A673 (cell line): Measurements from ENCODE around the gene IL21. TPM values are rescaled to one million over a fixed set of nuclear protein-coding genes. Genes with fewer than 3 reads are reported as not detected.

Experiments
- BruUV-seq: library from RNA; stranded (reverse); fragments of 400-500 nt; replicated peaks from 2 replicates; lab custom pipeline; 2021; lab: Mats Ljungman, UMichigan
- CTCF ChIA-PET: fragments of 300-600 bp; sonication (Branson Sonifier 250); formaldehyde crosslinking; loops from one replicate; lab custom pipeline; 2022; ENCODE audit warnings: antibody characterized with exemption; lab: Charles Lee
- POLR2A ChIA-PET: fragments of 300-600 bp; sonication (Branson Sonifier 250); formaldehyde crosslinking; loops from one replicate; lab custom pipeline; 2022; ENCODE audit warnings: antibody characterized with exemption; ENCODE audit not compliant: low non-redundant PET; lab: Charles Lee
- DNase-seq: peaks from one replicate; pipeline ENCODE4 v3.0.0-alpha.2; 2015; ENCODE audit warnings: low spot score
- H3K27ac ChIP-seq: fragments of 200-600 bp; sonication (generic); 2 replicates; pipeline ENCODE4 v1.5.1; 2016; ENCODE audit warnings: mixed run types, low read depth, mild to moderate bottlenecking, mixed read lengths, antibody characterized with exemption, low read length; ENCODE audit not compliant: poor library complexity, severe bottlenecking
- H3K27me3 ChIP-seq: fragments of 200-600 bp; sonication (generic); replicated peaks from 2 replicates; pipeline ENCODE4 v1.6.1; 2017; ENCODE audit warnings: mixed run types, low read depth, mild to moderate bottlenecking, mixed read lengths, antibody characterized with exemption, low read length; ENCODE audit not compliant: insufficient read depth, poor library complexity
- H3K36me3 ChIP-seq: fragments of 200-600 bp; sonication (generic); 2 replicates; pipeline ENCODE4 v1.6.1; 2016; ENCODE audit warnings: mixed run types, mild to moderate bottlenecking, mixed read lengths, antibody characterized with exemption, low read length; ENCODE audit not compliant: insufficient read depth, poor library complexity, severe bottlenecking
- H3K4me1 ChIP-seq: fragments of 200-600 bp; sonication (generic); 2 replicates; pipeline ENCODE4 v1.6.1; 2017; ENCODE audit warnings: mixed run types, mild to moderate bottlenecking, mixed read lengths, antibody characterized with exemption, low read length; ENCODE audit not compliant: insufficient read depth, poor library complexity, severe bottlenecking
- H3K4me3 ChIP-seq: fragments of 200-600 bp; sonication (generic); 2 replicates; pipeline ENCODE4 v1.5.1; 2016; ENCODE audit warnings: low read depth, mixed run types, mild to moderate bottlenecking, mixed read lengths, low read length; ENCODE audit not compliant: poor library complexity, severe bottlenecking
- H3K9me3 ChIP-seq: fragments of 200-600 bp; sonication (generic); 2 replicates; pipeline ENCODE4 v1.6.1; 2016; ENCODE audit warnings: mixed run types, low read depth, mild to moderate bottlenecking, mixed read lengths, antibody characterized with exemption, low read length; ENCODE audit not compliant: poor library complexity, severe bottlenecking
- CTCF ChIP-seq: fragments of 300-800, 200-600 bp; sonication (generic); conservative IDR thresholded peaks from 2 replicates; pipeline ENCODE4 v1.5.1; 2017; ENCODE audit warnings: low read depth, mild to moderate bottlenecking, antibody characterized with exemption, low read length, moderate library complexity, mixed read lengths
- EZH2 ChIP-seq: fragments of 200-600 bp; sonication (generic); IDR thresholded peaks from 2 replicates; pipeline ENCODE4 v1.6.1; 2017; ENCODE audit warnings: borderline replicate concordance, low read depth, mild to moderate bottlenecking, mixed read lengths, antibody characterized with exemption, low read length; ENCODE audit not compliant: poor library complexity, severe bottlenecking
- intact Hi-C: fragments of 100-400 bp; cut with micrococcal nuclease; formaldehyde crosslinking; loops from one replicate; pipeline ENCODE4 v1.10.0; 2022; ENCODE audit not compliant: unreplicated experiment
- total RNA-seq: library from RNA; stranded (reverse); gene quantifications from 2 replicates; pipeline ENCODE4 v1.2.3, GENCODE V29; 2021

The IL21 gene
- total RNA-seq, 1 experiment from 2014 or later = not detected

- intact Hi-C loops = no loop called here
- POLR2A ChIA-PET = no interaction called here
- no TSS peak for BruUV-seq
- DNase-seq = no peak
- H3K27me3 ChIP-seq = no peaks in the 10 kb centered on the region
- H3K9me3 ChIP-seq = no peaks in the 10 kb centered on the region
- TF ChIP-seq CTCF = no peak
- no peak for TF ChIP-seq EZH2
- H3K27ac ChIP-seq = no peak overlapping the region
- H3K36me3 ChIP-seq = no peaks in the 10 kb centered on the region
- CTCF ChIA-PET = no interaction called here
- no peak overlapping the region for H3K4me3 ChIP-seq
- H3K4me1 ChIP-seq = no peaks in the 10 kb centered on the region
Observed at GRCh38 chr4:122591196-122591595, 29.7 kb downstream of the IL21 start.

GRCh38 chr4:122588453-122589238 lies 32.2 kb downstream of the IL21 start:
- no peaks in the 10 kb centered on the region for H3K9me3 ChIP-seq
- intact Hi-C loops = no loop called here

GRCh38 chr4:122584519-122584918 lies 36.3 kb downstream of the IL21 start:
- no peaks in the 10 kb centered on the region for H3K9me3 ChIP-seq
- ChIA-PET POLR2A (no interaction called here), CTCF (no interaction called here)
- no peak for DNase-seq
- intact Hi-C loops = no loop called here
- no peak overlapping the region for H3K4me3 ChIP-seq
- no peaks in the 10 kb centered on the region for H3K36me3 ChIP-seq
- H3K27ac ChIP-seq = no peak overlapping the region
- no TSS peak for BruUV-seq
- TF ChIP-seq EZH2 = no peak
- no peak for TF ChIP-seq CTCF
- H3K27me3 ChIP-seq = no peaks in the 10 kb centered on the region
- no peaks in the 10 kb centered on the region for H3K4me1 ChIP-seq

More at GRCh38 chr4:122588453-122589238, 32.2 kb downstream of the IL21 start:
- Histone ChIP-seq H3K27ac (no peak overlapping the region), H3K4me1 (no peaks in the 10 kb centered on the region), H3K27me3 (no peaks in the 10 kb centered on the region), H3K4me3 (no peak overlapping the region), H3K36me3 (no peaks in the 10 kb centered on the region)
- ChIA-PET POLR2A (no interaction called here), CTCF (no interaction called here)
- DNase-seq = no peak
- TF ChIP-seq EZH2 (no peak), CTCF (no peak)
- no TSS peak for BruUV-seq
